Thyroid gland (tissue), 4 donors: ENCODE measurements around the gene SGCA. TPM values are rescaled to one million over a fixed set of nuclear protein-coding genes. Genes with fewer than 3 reads are reported as not detected.

ENCODE experiments used
- DNase-seq, 2 donors: peaks; one replicate each; pipeline ENCODE4 v3.0.0-alpha.2; 2019
- H3K27ac ChIP-seq, 3 donors: fragments of 200-600 bp; sonication (generic); 1 replicate in 2 of 3; 2 replicates in 1 of 3; pipeline ENCODE4 v1.5.1; 2016 to 2019; ENCODE audit warnings: mild to moderate bottlenecking in 1 of 3, moderate library complexity in 1 of 3
- H3K27me3 ChIP-seq: fragments of 200-600 bp; sonication (generic); one replicate; pipeline ENCODE4 v1.5.1; 2019
- H3K36me3 ChIP-seq, 2 donors: fragments of 200-600 bp; sonication (generic); one replicate each; pipeline ENCODE4 v1.5.1; 2016 to 2019
- H3K4me1 ChIP-seq, 2 donors: fragments of 200-600 bp; sonication (generic); one replicate each; pipeline ENCODE4 v1.5.1; 2017 to 2019
- H3K4me3 ChIP-seq, 3 donors: fragments of 200-600 bp; sonication (generic); replicated peaks in 1 of 3; 1 replicate in 2 of 3; 2 replicates in 1 of 3; pipeline ENCODE4 v1.5.1; 2016; ENCODE audit warnings: mild to moderate bottlenecking in 1 of 3
- H3K9me3 ChIP-seq: fragments of 200-600 bp; sonication (generic); one replicate; pipeline ENCODE4 v1.5.1; 2017
- CTCF ChIP-seq, 6 experiments: fragments of 200-600 bp in 3 of 6; fragments of 450-650 bp in 3 of 6; sonication (generic) in 3 of 6; IDR thresholded peaks; one replicate each; pipeline ENCODE4 v1.5.1; 2016 to 2019; ENCODE audit warnings: antibody characterized with exemption in 6 of 6, mild to moderate bottlenecking in 2 of 6, inconsistent platforms in 1 of 6, moderate library complexity in 1 of 6
- POLR2A ChIP-seq, 2 donors: fragments of 450-650 bp; IDR thresholded peaks; one replicate each; pipeline ENCODE4 v1.6.1; 2017; ENCODE audit warnings: antibody characterized with exemption in 2 of 2, mild to moderate bottlenecking in 2 of 2, moderate library complexity in 1 of 2
- WGBS, 2 donors: methylation state at CpG; one replicate each; pipeline ENCODE4 v1.1.5; 2017; 5-methylcytosine and 5-hydroxymethylcytosine counted together
- intact Hi-C: fragments of 100-400 bp; cut with DNase I; formaldehyde crosslinking; loops from one replicate; pipeline ENCODE4 v1.15.1; 2023
- total RNA-seq, 4 donors: library from RNA; depleted of rRNA; stranded (reverse); fragments of >200 nt; gene quantifications; one replicate each; pipeline ENCODE4 v1.2.3, GENCODE V29; 2016

Gene SGCA
- total RNA-seq, 4 donors from 2014 or later, result 2.0 TPM; not detected in 3

GRCh38 chr17:50222922-50223321 lies 57.1 kb downstream of the SGCA start:
- Histone ChIP-seq H3K4me3 (no peak overlapping the region), H3K4me1 (peaks cover 21 to 42% of the 10 kb centered on the region in 2 donors), H3K27ac (peak overlapping the region; percentile 22 to 87 (median 74)), H3K36me3 (no peaks in the 10 kb centered on the region), H3K9me3 (no peaks in the 10 kb centered on the region), H3K27me3 (no peaks in the 10 kb centered on the region)
- no peak for DNase-seq
- intact Hi-C loops, result no loop called here
- WGBS, 2 donors, result 82 to 88% methylated on average over 6 of the region's 6 CpGs
- TF ChIP-seq POLR2A (IDR thresholded peaks at IDR 0.05), result no peak
- TF ChIP-seq CTCF (IDR thresholded peaks at IDR 0.05), result no peak

Other genes starting within 250 kb of the SGCA start
- 1 to 10 TPM in 1 of 4 donors, under 1 TPM in 1, not detected in 2; 0.56 to 1.2 TPM for gene DLX4, start 196.8 kb upstream of the SGCA start, total RNA-seq
- gene DLX3, start 170.8 kb upstream of the SGCA start, total RNA-seq, result 1 to 10 TPM; 1.8 to 2.4 (median 2.1) TPM
- 100 to 1,000 TPM; 145 to 246 (median 172) TPM for gene ITGA3, start 109.9 kb upstream of the SGCA start, total RNA-seq
- 10 to 100 TPM; 42.5 to 79.3 (median 64.5) TPM for gene PDK2, start 70.7 kb upstream of the SGCA start, total RNA-seq
- under 1 TPM; 0.24 to 0.81 (median 0.58) TPM for gene SAMD14, start 35.8 kb upstream of the SGCA start, total RNA-seq
- gene PPP1R9B, start 15.3 kb upstream of the SGCA start, total RNA-seq, result 10 to 100 TPM; 28.6 to 37.2 (median 31.9) TPM
- 10 to 100 TPM; 12.2 to 57.3 (median 18.5) TPM for gene COL1A1, start 35.6 kb downstream of the SGCA start, total RNA-seq
- not detected for gene TMEM92, start 108.5 kb downstream of the SGCA start, total RNA-seq
- gene XYLT2, start 180.1 kb downstream of the SGCA start, total RNA-seq, result 10 to 100 TPM; 22.4 to 33.4 (median 28.8) TPM
- gene MRPL27, start 207.2 kb downstream of the SGCA start, total RNA-seq, result 100 to 1,000 TPM in 1 of 4 donors, 10 to 100 TPM in 3; 44.6 to 115 (median 80.8) TPM
- gene EME1, start 207.2 kb downstream of the SGCA start, total RNA-seq, result under 1 TPM in 2 of 4 donors, not detected in 2; 0.27 to 0.93 TPM
- gene LRRC59, start 231.5 kb downstream of the SGCA start, total RNA-seq, result 10 to 100 TPM; 57.4 to 91.0 (median 77.5) TPM